ENCODE data around the gene AP5B1.
"Not testable (repeated sequence)": the region's sequence is repeated elsewhere in the genome, so short reads cannot be mapped to it uniquely, and the experiment has no call there.

Gene AP5B1

GRCh38 chr11:65762169-65762568, 18.6 kb downstream of the AP5B1 start:
- not testable (repeated sequence) for DNase-seq

- no peak for DNase-seq
Measured at GRCh38 chr11:65745049-65745448, 35.7 kb downstream of the AP5B1 start.

DNA sequence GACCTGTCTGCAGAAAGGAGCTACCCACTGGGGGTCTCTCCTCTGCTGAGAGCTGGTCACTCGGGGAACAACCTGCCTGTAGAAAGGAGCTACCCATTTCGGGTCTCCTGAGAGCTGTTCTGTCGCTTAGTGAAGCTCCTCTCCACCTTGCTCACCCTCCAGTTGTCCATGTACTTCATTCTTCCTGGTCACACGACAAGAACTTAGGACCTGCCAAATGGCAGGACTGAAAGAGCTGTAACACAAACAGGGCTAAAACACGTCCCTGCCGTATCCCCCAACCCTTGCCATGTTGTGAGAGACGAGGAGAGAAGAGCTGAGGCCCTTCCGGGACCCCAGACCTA, 36.1 kb downstream of the AP5B1 start:
- DNase-seq, result no peak

DNA sequence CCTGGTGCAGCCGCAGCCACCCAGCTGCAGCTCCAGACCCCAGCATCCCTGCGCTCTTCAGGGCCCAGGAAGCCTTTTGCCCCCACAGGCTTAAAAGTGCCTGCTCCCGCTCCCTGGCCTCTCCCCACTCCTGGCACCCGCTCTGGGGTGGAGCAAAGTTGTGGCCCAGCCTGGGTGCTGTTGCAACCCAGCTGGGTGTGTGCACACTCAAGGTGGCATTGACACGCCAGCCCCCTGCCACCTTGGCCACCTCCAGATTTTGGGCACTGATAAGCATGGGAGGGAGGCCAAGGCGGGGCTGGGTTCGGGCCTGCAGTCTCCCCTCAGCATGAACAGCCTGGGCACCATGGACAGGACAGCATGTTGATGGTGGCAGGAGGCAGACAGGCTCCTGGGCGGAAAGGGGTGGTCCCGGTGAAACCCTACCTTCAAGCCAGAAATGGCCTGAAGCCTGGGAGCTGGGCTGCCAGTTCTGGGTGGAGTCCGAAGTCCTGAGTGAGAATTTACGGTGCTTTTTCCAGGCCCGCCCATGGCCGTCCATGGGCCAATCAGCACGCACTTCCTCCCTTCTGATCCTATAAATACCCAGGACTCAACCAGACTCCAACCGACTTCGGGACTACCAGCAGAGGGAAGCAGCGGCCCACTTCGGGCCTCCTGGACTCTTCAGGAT, 36.6 kb downstream of the AP5B1 start:
- DNase-seq, result peak; percentile 14

DNA sequence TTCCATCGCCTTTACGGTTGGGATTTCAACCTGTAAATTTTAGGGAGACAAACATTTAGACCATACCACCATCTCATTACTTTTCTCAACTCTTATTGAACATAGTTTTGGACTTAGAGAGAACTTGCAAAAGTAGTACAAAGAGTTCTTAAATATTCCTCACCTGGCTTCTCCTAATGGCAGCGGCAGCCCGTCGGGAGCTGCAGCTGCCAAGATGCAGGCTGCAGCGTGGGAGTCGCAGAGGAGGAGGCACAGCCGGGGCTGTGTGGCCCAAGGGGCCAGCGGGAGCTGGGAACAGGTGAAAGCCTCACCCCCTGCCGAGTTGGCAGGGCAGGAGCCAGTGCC, 37.1 kb downstream of the AP5B1 start:
- no peak for DNase-seq

- DNase-seq, result no peak
Measured at GRCh38 chr11:65742353-65742752, 38.4 kb downstream of the AP5B1 start.

DNA sequence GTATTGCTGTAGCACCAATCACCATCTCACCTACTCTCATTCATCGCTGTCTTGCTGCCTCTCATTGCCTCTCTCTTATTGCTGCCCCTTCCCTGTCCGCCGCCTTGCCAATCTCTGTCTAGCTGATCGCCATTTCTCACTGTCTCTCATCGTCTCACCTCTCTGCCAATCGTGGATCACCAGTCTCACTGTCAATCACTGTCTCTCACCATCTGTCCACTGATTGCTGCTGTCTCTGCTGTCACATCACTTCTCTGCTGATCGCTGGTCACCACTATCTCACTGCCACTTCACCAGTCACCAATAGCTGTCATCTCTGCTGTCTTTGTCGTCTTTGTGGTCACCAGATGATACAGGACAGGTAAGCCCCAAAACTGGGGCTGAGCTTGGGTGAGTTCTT, 39.6 kb downstream of the AP5B1 start:
- DNase-seq, result no peak

DNA sequence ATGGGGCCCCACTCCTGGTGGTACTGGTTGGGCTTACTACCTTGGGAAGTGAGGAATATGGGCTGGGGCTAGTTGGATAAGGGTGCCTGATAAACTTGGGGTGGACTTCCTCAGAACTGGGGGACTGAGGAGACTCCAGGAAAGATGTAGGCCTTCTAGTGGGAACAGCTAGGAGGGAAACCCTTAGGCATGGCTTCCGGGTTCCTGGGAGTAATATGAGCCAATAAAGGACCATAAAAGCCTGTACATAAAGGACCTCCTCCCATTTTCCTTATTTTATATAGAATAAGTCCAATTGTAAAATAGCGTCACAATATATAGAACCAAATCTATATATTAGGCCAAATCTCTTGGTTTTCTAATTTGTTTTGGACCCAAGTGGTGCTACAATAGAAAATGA, 41.8 kb downstream of the AP5B1 start:
- DNase-seq, result no peak

DNA sequence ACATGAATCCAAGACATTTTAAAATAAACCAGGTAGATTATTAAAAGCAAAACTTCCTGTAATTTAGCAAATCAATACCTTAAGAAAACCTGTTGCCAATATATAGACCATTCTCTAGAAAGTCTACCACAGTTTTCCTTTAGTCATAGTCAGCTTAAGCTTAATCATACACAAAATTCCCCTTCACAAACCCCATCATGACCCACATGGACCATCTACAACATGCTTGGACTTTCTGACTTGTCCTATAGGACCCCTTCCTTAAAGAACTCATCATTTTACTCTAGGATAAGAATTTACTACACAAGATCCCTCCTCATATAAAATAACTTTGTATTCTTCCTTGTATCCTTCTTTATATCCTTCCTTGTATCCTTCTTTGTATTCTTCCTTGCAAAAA, 44.0 kb downstream of the AP5B1 start:
- DNase-seq, result no peak

- not testable (repeated sequence) for DNase-seq
Measured at GRCh38 chr11:65735111-65735510, 45.7 kb downstream of the AP5B1 start.

- no peak for DNase-seq
Measured at GRCh38 chr11:65730461-65730860, 50.3 kb downstream of the AP5B1 start.

GRCh38 chr11:65727865-65728264, 52.9 kb downstream of the AP5B1 start:
- no peak for DNase-seq

DNA sequence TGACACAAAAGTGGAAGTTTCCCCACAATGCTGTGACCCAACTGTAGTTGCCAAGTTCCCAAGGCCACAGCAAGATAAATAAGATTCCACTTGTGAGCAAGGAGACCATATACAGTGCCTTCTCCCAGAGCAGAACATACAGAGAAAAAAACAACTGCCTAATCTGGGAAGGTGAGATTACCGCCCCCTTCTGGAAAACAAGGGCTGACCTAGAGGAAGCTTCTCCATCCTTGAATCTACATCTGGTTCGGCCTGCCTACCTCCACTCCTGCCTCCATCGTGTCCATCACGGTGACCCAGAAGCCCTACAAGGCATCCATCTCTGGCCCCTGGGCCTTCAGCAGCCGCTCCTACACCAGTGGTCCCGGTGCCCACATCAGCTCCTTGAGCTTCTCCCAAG, 54.1 kb downstream of the AP5B1 start:
- no peak for DNase-seq

Data from SHP77 treated with DMSO at 0.1 percent for 48 hours (cell line).